GM18870 (cell line): Measurements from ENCODE around the gene SSBP3.

Experiments used
- ATAC-seq: cut with Tn5 transposase; IDR thresholded peaks from one replicate; pipeline ENCODE4 v1.9.1; 2021; ENCODE audit warnings: moderate library complexity; ENCODE audit not compliant: unreplicated experiment

Gene SSBP3

GRCh38 chr1:54375298-54375697, 30.9 kb downstream of the SSBP3 start:
- ATAC-seq: no peak

- ATAC-seq: no peak
These were observed 31.4 kb downstream of the SSBP3 start for GRCh38 chr1:54374766-54375165.

- ATAC-seq: no peak
These were observed 33.2 kb downstream of the SSBP3 start for GRCh38 chr1:54372978-54373377.

- no peak for ATAC-seq
These were observed 34.3 kb downstream of the SSBP3 start for GRCh38 chr1:54371942-54372275.

GRCh38 chr1:54371038-54371941, 34.9 kb downstream of the SSBP3 start:
- ATAC-seq: no peak

- no peak for ATAC-seq
These were observed 35.8 kb downstream of the SSBP3 start for GRCh38 chr1:54370287-54370989.

GRCh38 chr1:54367613-54368012, 38.6 kb downstream of the SSBP3 start:
- ATAC-seq: no peak

GRCh38 chr1:54365847-54366246, 40.3 kb downstream of the SSBP3 start:
- ATAC-seq: no peak

- no peak for ATAC-seq
These were observed 40.8 kb downstream of the SSBP3 start for GRCh38 chr1:54365398-54365797.

- no peak for ATAC-seq
These were observed 41.2 kb downstream of the SSBP3 start for GRCh38 chr1:54364995-54365394.

- no peak for ATAC-seq
These were observed 41.6 kb downstream of the SSBP3 start for GRCh38 chr1:54364582-54364981.

- no peak for ATAC-seq
These were observed 42.3 kb downstream of the SSBP3 start for GRCh38 chr1:54363925-54364324.

- ATAC-seq: no peak
These were observed 43.3 kb downstream of the SSBP3 start for GRCh38 chr1:54362881-54363340.

GRCh38 chr1:54361342-54361741, 44.9 kb downstream of the SSBP3 start:
- ATAC-seq: no peak

- ATAC-seq: no peak
These were observed 45.8 kb downstream of the SSBP3 start for GRCh38 chr1:54360165-54361005.

- ATAC-seq: no peak
These were observed 46.6 kb downstream of the SSBP3 start for GRCh38 chr1:54359393-54360162.

GRCh38 chr1:54358503-54359168, 47.6 kb downstream of the SSBP3 start:
- ATAC-seq: no peak

- no peak for ATAC-seq
These were observed 48.2 kb downstream of the SSBP3 start for GRCh38 chr1:54357967-54358366.

GRCh38 chr1:54356680-54357147, 49.5 kb downstream of the SSBP3 start:
- no peak for ATAC-seq
